HG02763 (cell line): ENCODE measurements around the gene CLEC6A.
A peak's percentile ranks its signal among the peaks of the same experiment; 100 is the strongest.
"Not testable (repeated sequence)": the region's sequence is repeated elsewhere in the genome, so short reads cannot be mapped to it uniquely, and the experiment has no call there.

Experiments
- ATAC-seq: cut with Tn5 transposase; IDR thresholded peaks from one replicate; pipeline ENCODE4 v1.9.1; 2021; ENCODE audit warnings: mild to moderate bottlenecking, moderate library complexity; ENCODE audit not compliant: unreplicated experiment

The CLEC6A gene

GRCh38 chr12:8493084-8493483, 37.3 kb downstream of the CLEC6A start:
- ATAC-seq: peak; percentile 99

- not testable (repeated sequence) for ATAC-seq
Measured at GRCh38 chr12:8495671-8496070, 39.9 kb downstream of the CLEC6A start.

GRCh38 chr12:8496074-8496473, 40.3 kb downstream of the CLEC6A start:
- ATAC-seq: not testable (repeated sequence)

GRCh38 chr12:8499616-8500015, 43.9 kb downstream of the CLEC6A start:
- ATAC-seq: no peak

GRCh38 chr12:8501720-8502119, 46.0 kb downstream of the CLEC6A start:
- ATAC-seq: no peak

- no peak for ATAC-seq
Measured at GRCh38 chr12:8504351-8504750, 48.6 kb downstream of the CLEC6A start.

GRCh38 chr12:8507596-8507995, 51.8 kb downstream of the CLEC6A start:
- no peak for ATAC-seq

GRCh38 chr12:8508223-8508622, 52.5 kb downstream of the CLEC6A start:
- no peak for ATAC-seq

- ATAC-seq: no peak
Measured at GRCh38 chr12:8508910-8509841, 53.4 kb downstream of the CLEC6A start.

- no peak for ATAC-seq
Measured at GRCh38 chr12:8513256-8513655, 57.5 kb downstream of the CLEC6A start, which contains the start of gene CLEC4D. CLEC4D (plus strand) TSS chr12:8513503; CDS start chr12:8513733, 230 bp downstream.

- ATAC-seq: no peak
Measured at GRCh38 chr12:8517971-8518370, 62.2 kb downstream of the CLEC6A start.

GRCh38 chr12:8519171-8519570, 63.4 kb downstream of the CLEC6A start:
- no peak for ATAC-seq

GRCh38 chr12:8527250-8528130, 71.7 kb downstream of the CLEC6A start:
- no peak for ATAC-seq
